Measurements from ENCODE around the gene DAB2. TPM values are rescaled to one million over a fixed set of nuclear protein-coding genes. Genes with fewer than 3 reads are reported as not detected.
A peak's percentile ranks its signal among the peaks of the same experiment; 100 is the strongest.

Gene DAB2
- total RNA-seq, 1 donor = 217 TPM

GRCh38 chr5:39459071-39459470, 34.3 kb upstream of the DAB2 start:
- TF ChIP-seq CTCF (IDR thresholded peaks at IDR 0.05; ENCODE audit: insufficient read depth, low read length) = no peak
- peak; percentile 87 for DNase-seq (ENCODE audit: low read depth)
- no peak overlapping the region for H3K4me3 ChIP-seq (ENCODE audit: low read depth, low read length)

GRCh38 chr5:39455645-39456044, 30.9 kb upstream of the DAB2 start:
- TF ChIP-seq CTCF (IDR thresholded peaks at IDR 0.05; ENCODE audit: insufficient read depth, low read length) = no peak
- H3K4me3 ChIP-seq (ENCODE audit: low read depth, low read length) = no peak overlapping the region
- no peak for DNase-seq (ENCODE audit: low read depth)

- no peak for TF ChIP-seq CTCF (IDR thresholded peaks at IDR 0.05; ENCODE audit: insufficient read depth, low read length)
- DNase-seq (ENCODE audit: low read depth) = no peak
Measured at GRCh38 chr5:39453606-39454005, 28.8 kb upstream of the DAB2 start.

GRCh38 chr5:39452846-39453245, 28.1 kb upstream of the DAB2 start:
- no peak for TF ChIP-seq CTCF (IDR thresholded peaks at IDR 0.05; ENCODE audit: insufficient read depth, low read length)
- no peak for DNase-seq (ENCODE audit: low read depth)
- H3K4me3 ChIP-seq (ENCODE audit: low read depth, low read length) = no peak overlapping the region

More at GRCh38 chr5:39453606-39454005, 28.8 kb upstream of the DAB2 start:
- no peak overlapping the region for H3K4me3 ChIP-seq (ENCODE audit: low read depth, low read length)

- no peak for TF ChIP-seq CTCF (IDR thresholded peaks at IDR 0.05; ENCODE audit: insufficient read depth, low read length)
- no peak for DNase-seq (ENCODE audit: low read depth)
- no peak overlapping the region for H3K4me3 ChIP-seq (ENCODE audit: low read depth, low read length)
Measured at GRCh38 chr5:39451276-39451941, 26.6 kb upstream of the DAB2 start.

- no peak for DNase-seq (ENCODE audit: low read depth)
- TF ChIP-seq CTCF (IDR thresholded peaks at IDR 0.05; ENCODE audit: insufficient read depth, low read length) = no peak
- H3K4me3 ChIP-seq (ENCODE audit: low read depth, low read length) = no peak overlapping the region
Measured at GRCh38 chr5:39450487-39450886, 25.7 kb upstream of the DAB2 start.

- no peak for TF ChIP-seq CTCF (IDR thresholded peaks at IDR 0.05; ENCODE audit: insufficient read depth, low read length)
- H3K4me3 ChIP-seq (ENCODE audit: low read depth, low read length) = no peak overlapping the region
- no peak for DNase-seq (ENCODE audit: low read depth)
Measured at GRCh38 chr5:39449591-39449990, 24.8 kb upstream of the DAB2 start.
